K562 (cell line): ENCODE results near the gene ZNRF2.

Experiments
- FOXJ3 ChIP-seq: sonication (generic); formaldehyde crosslinking; IDR thresholded peaks from 2 replicates; pipeline ENCODE4 v1.4.0; 2020; ENCODE audit warnings: mild to moderate bottlenecking, missing genetic modification reagents
- ZNF639 ChIP-seq, 2 experiments: fragments of 200-800 bp in 1 of 2; sonication (Bioruptor generic) in 1 of 2; sonication (generic) in 1 of 2; formaldehyde crosslinking in 1 of 2; IDR thresholded peaks in 1 of 2; conservative IDR thresholded peaks in 1 of 2; 2 replicates each; pipeline versions ENCODE4 v1.5.0 to v1.6.1; 2016 to 2020; ENCODE audit warnings: missing compliant biosample characterization in 1 of 2, missing genetic modification characterization in 1 of 2, missing genetic modification reagents in 1 of 2

GRCh38 chr7:30313348-30313747 is 29.0 kb downstream of the ZNRF2 start:
- TF ChIP-seq ZNF639 (CRISPR knock-in tag; conservative IDR thresholded peaks at IDR 0.05 in 1 of 2, IDR thresholded peaks at IDR 0.05 in 1 of 2) (no peak), FOXJ3 (CRISPR knock-in tag) (no peak)
